ENCODE data around the gene KLRF2.

Gene KLRF2

GRCh38 chr12:9881988-9882387, 699 bp downstream of the KLRF2 start:
- 89 to 98% methylated on average over 2 to 4 of the region's 5 CpGs for WGBS, 2 experiments
- Histone ChIP-seq H3K4me3 (ENCODE audit: insufficient read depth, low read depth, low read length) (no peak overlapping the region), H3K9me3 (ENCODE audit: control insufficient read depth, low read length) (no peaks in the 10 kb centered on the region), H3K4me1 (ENCODE audit: control insufficient read depth, insufficient read depth, low read length) (no peaks in the 10 kb centered on the region), H3K27me3 (ENCODE audit: control insufficient read depth, insufficient read depth, low read length, poor library complexity, severe bottlenecking) (no peaks in the 10 kb centered on the region), H3K36me3 (ENCODE audit: control insufficient read depth, insufficient read depth, low read length) (no peaks in the 10 kb centered on the region), H3K27ac (ENCODE audit: insufficient read depth, low read depth, low read length, poor library complexity, severe bottlenecking) (no peak overlapping the region)

- Histone ChIP-seq H3K9me3 (ENCODE audit: control insufficient read depth, low read length) (no peaks in the 10 kb centered on the region), H3K27me3 (ENCODE audit: control insufficient read depth, insufficient read depth, low read length, poor library complexity, severe bottlenecking) (no peaks in the 10 kb centered on the region), H3K4me3 (ENCODE audit: insufficient read depth, low read depth, low read length) (no peak overlapping the region), H3K36me3 (ENCODE audit: control insufficient read depth, insufficient read depth, low read length) (no peaks in the 10 kb centered on the region), H3K4me1 (ENCODE audit: control insufficient read depth, insufficient read depth, low read length) (no peaks in the 10 kb centered on the region), H3K27ac (ENCODE audit: insufficient read depth, low read depth, low read length, poor library complexity, severe bottlenecking) (no peak overlapping the region)
These were observed 1.9 kb downstream of the KLRF2 start for GRCh38 chr12:9883175-9883574.

- Histone ChIP-seq H3K4me1 (ENCODE audit: control insufficient read depth, insufficient read depth, low read length) (no peaks in the 10 kb centered on the region), H3K4me3 (ENCODE audit: insufficient read depth, low read depth, low read length) (no peak overlapping the region), H3K27ac (ENCODE audit: insufficient read depth, low read depth, low read length, poor library complexity, severe bottlenecking) (no peak overlapping the region), H3K27me3 (ENCODE audit: control insufficient read depth, insufficient read depth, low read length, poor library complexity, severe bottlenecking) (no peaks in the 10 kb centered on the region), H3K36me3 (ENCODE audit: control insufficient read depth, insufficient read depth, low read length) (no peaks in the 10 kb centered on the region), H3K9me3 (ENCODE audit: control insufficient read depth, low read length) (no peaks in the 10 kb centered on the region)
- 93 to 94% methylated on average over 4 of the region's 4 CpGs for WGBS, 2 experiments
These were observed 7.5 kb downstream of the KLRF2 start for GRCh38 chr12:9888665-9889273.

- Histone ChIP-seq H3K27me3 (ENCODE audit: control insufficient read depth, insufficient read depth, low read length, poor library complexity, severe bottlenecking) (no peaks in the 10 kb centered on the region), H3K27ac (ENCODE audit: insufficient read depth, low read depth, low read length, poor library complexity, severe bottlenecking) (no peak overlapping the region), H3K4me1 (ENCODE audit: control insufficient read depth, insufficient read depth, low read length) (no peaks in the 10 kb centered on the region), H3K9me3 (ENCODE audit: control insufficient read depth, low read length) (no peaks in the 10 kb centered on the region), H3K36me3 (ENCODE audit: control insufficient read depth, insufficient read depth, low read length) (no peaks in the 10 kb centered on the region), H3K4me3 (ENCODE audit: insufficient read depth, low read depth, low read length) (no peak overlapping the region)
- WGBS, 2 experiments: 93 to 96% methylated on average over 5 to 6 of the region's 6 CpGs
These were observed 14.1 kb downstream of the KLRF2 start for GRCh38 chr12:9895215-9895971.

GRCh38 chr12:9897535-9897934, 16.2 kb downstream of the KLRF2 start:
- WGBS, 2 experiments: 92 to 93% methylated on average over 6 of the region's 6 CpGs
- Histone ChIP-seq H3K4me1 (ENCODE audit: control insufficient read depth, insufficient read depth, low read length) (no peaks in the 10 kb centered on the region), H3K27ac (ENCODE audit: insufficient read depth, low read depth, low read length, poor library complexity, severe bottlenecking) (no peak overlapping the region), H3K36me3 (ENCODE audit: control insufficient read depth, insufficient read depth, low read length) (no peaks in the 10 kb centered on the region), H3K4me3 (ENCODE audit: insufficient read depth, low read depth, low read length) (no peak overlapping the region), H3K9me3 (ENCODE audit: control insufficient read depth, low read length) (no peaks in the 10 kb centered on the region), H3K27me3 (ENCODE audit: control insufficient read depth, insufficient read depth, low read length, poor library complexity, severe bottlenecking) (no peaks in the 10 kb centered on the region)

GRCh38 chr12:9899209-9899608, 17.9 kb downstream of the KLRF2 start:
- no peaks in the 10 kb centered on the region for H3K36me3 ChIP-seq (ENCODE audit: control insufficient read depth, insufficient read depth, low read length)
- H3K9me3 ChIP-seq (ENCODE audit: control insufficient read depth, low read length): no peaks in the 10 kb centered on the region
- H3K4me1 ChIP-seq (ENCODE audit: control insufficient read depth, insufficient read depth, low read length): no peaks in the 10 kb centered on the region
- H3K27me3 ChIP-seq (ENCODE audit: control insufficient read depth, insufficient read depth, low read length, poor library complexity, severe bottlenecking): no peaks in the 10 kb centered on the region
- 80 to 89% methylated on average over 2 of the region's 2 CpGs for WGBS, 2 experiments
- no peak overlapping the region for H3K27ac ChIP-seq (ENCODE audit: insufficient read depth, low read depth, low read length, poor library complexity, severe bottlenecking)
- H3K4me3 ChIP-seq (ENCODE audit: insufficient read depth, low read depth, low read length): no peak overlapping the region

GRCh38 chr12:9900930-9901329, 19.6 kb downstream of the KLRF2 start:
- H3K27me3 ChIP-seq (ENCODE audit: control insufficient read depth, insufficient read depth, low read length, poor library complexity, severe bottlenecking): no peaks in the 10 kb centered on the region
- no peaks in the 10 kb centered on the region for H3K9me3 ChIP-seq (ENCODE audit: control insufficient read depth, low read length)
- H3K4me3 ChIP-seq (ENCODE audit: insufficient read depth, low read depth, low read length): no peak overlapping the region
- H3K27ac ChIP-seq (ENCODE audit: insufficient read depth, low read depth, low read length, poor library complexity, severe bottlenecking): no peak overlapping the region
- 94 to 100% methylated on average over 2 of the region's 2 CpGs for WGBS, 2 experiments
- H3K4me1 ChIP-seq (ENCODE audit: control insufficient read depth, insufficient read depth, low read length): no peaks in the 10 kb centered on the region
- no peaks in the 10 kb centered on the region for H3K36me3 ChIP-seq (ENCODE audit: control insufficient read depth, insufficient read depth, low read length)

GRCh38 chr12:9902539-9903228, 21.4 kb downstream of the KLRF2 start:
- 97% methylated on average over 7 of the region's 7 CpGs for WGBS, 2 experiments
- H3K27ac ChIP-seq (ENCODE audit: insufficient read depth, low read depth, low read length, poor library complexity, severe bottlenecking): no peak overlapping the region
- H3K36me3 ChIP-seq (ENCODE audit: control insufficient read depth, insufficient read depth, low read length): no peaks in the 10 kb centered on the region
- H3K4me3 ChIP-seq (ENCODE audit: insufficient read depth, low read depth, low read length): no peak overlapping the region
- no peaks in the 10 kb centered on the region for H3K9me3 ChIP-seq (ENCODE audit: control insufficient read depth, low read length)
- H3K27me3 ChIP-seq (ENCODE audit: control insufficient read depth, insufficient read depth, low read length, poor library complexity, severe bottlenecking): no peaks in the 10 kb centered on the region
- no peaks in the 10 kb centered on the region for H3K4me1 ChIP-seq (ENCODE audit: control insufficient read depth, insufficient read depth, low read length)

- H3K4me1 ChIP-seq (ENCODE audit: control insufficient read depth, insufficient read depth, low read length): no peaks in the 10 kb centered on the region
- WGBS, 2 experiments: 95 to 100% methylated on average over 1 to 2 of the region's 2 CpGs
- no peaks in the 10 kb centered on the region for H3K27me3 ChIP-seq (ENCODE audit: control insufficient read depth, insufficient read depth, low read length, poor library complexity, severe bottlenecking)
- no peak overlapping the region for H3K27ac ChIP-seq (ENCODE audit: insufficient read depth, low read depth, low read length, poor library complexity, severe bottlenecking)
- H3K9me3 ChIP-seq (ENCODE audit: control insufficient read depth, low read length): no peaks in the 10 kb centered on the region
- no peak overlapping the region for H3K4me3 ChIP-seq (ENCODE audit: insufficient read depth, low read depth, low read length)
- H3K36me3 ChIP-seq (ENCODE audit: control insufficient read depth, insufficient read depth, low read length): no peaks in the 10 kb centered on the region
These were observed 25.6 kb downstream of the KLRF2 start for GRCh38 chr12:9906873-9907272.

GRCh38 chr12:9907769-9908168, 26.5 kb downstream of the KLRF2 start:
- Histone ChIP-seq H3K36me3 (ENCODE audit: control insufficient read depth, insufficient read depth, low read length) (no peaks in the 10 kb centered on the region), H3K4me3 (ENCODE audit: insufficient read depth, low read depth, low read length) (no peak overlapping the region), H3K9me3 (ENCODE audit: control insufficient read depth, low read length) (no peaks in the 10 kb centered on the region), H3K27ac (ENCODE audit: insufficient read depth, low read depth, low read length, poor library complexity, severe bottlenecking) (no peak overlapping the region), H3K27me3 (ENCODE audit: control insufficient read depth, insufficient read depth, low read length, poor library complexity, severe bottlenecking) (no peaks in the 10 kb centered on the region), H3K4me1 (ENCODE audit: control insufficient read depth, insufficient read depth, low read length) (no peaks in the 10 kb centered on the region)
- WGBS, 2 experiments: 94 to 95% methylated on average over 7 of the region's 7 CpGs
